ENCODE measurements around the gene BBOF1. TPM values are rescaled to one million over a fixed set of nuclear protein-coding genes. Genes with fewer than 3 reads are reported as not detected.

BBOF1 gene
- total RNA-seq (2022; extraction: Qiagen RNA extraction) = 2.0 to 4.7 TPM (median 3.4 TPM) in 5 replicates

DNA sequence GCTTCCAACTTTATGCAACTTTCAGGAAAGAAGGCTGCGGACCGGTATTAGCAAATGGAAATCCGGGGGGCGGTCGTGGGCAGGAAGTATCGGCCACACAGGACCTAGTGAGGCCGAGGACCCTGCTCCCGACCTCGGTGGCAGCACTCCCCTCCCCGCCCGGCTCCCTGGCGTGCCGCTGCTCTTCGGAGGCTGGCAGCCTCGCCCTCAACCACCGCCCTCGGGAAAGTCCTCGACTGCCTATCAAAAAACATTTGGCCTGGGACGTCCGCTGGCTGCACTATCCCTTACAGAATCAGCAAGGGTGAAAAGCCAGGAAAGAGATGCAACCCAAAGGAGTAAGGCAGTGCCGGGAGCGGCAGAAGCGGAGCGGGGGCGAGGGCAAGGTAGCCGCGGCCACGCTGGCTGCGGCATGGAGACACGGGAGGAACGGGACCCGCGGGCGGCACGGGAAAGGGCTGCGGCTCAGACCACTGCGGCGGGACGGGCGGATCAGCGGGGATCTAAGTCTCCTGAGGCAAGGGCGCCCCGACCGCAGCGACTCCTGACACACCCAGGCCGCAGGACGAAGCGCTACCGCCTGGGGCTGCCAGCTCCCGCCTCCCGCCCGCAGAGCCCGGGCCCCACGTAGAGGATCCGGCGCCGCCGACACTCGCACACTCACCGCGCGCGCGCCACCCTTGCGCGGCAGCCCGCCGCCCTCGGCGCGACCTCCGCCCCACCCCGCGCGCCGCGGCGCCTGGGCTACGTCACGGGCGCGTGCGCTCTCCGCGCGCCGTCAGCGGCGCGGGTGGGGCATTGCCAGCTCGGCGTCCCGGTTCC, at the start of gene BBOF1, which contains the start of gene ENTPD5:
Gene BBOF1, plus strand, starts transcription at position 764 of the 822 bp plus-strand sequence. CDS start 130 bp downstream, outside the sequence.
Gene ENTPD5, minus strand, starts transcription at position 703 of the 822 bp plus-strand sequence. CDS start 31,186 bp downstream, outside the sequence.

GRCh38 chr14:74084277-74085046, 65.3 kb downstream of the BBOF1 start, which contains the start of the genes ALDH6A1 and LIN52:
ALDH6A1 (minus strand) TSS chr14:74084453; CDS start chr14:74084394, 59 bp downstream.
LIN52 (plus strand) TSS chr14:74084956; CDS start chr14:74084975, 19 bp downstream.

Other genes with a start within 250 kb of the BBOF1 start
- 7.1 to 10.6 TPM (median 8.4 TPM) in 5 replicates for gene PTGR2, start 167.5 kb upstream of the BBOF1 start, total RNA-seq (2022; extraction: Qiagen RNA extraction)
- 45.3 to 56.5 TPM (median 46.0 TPM) in 5 replicates for gene ZNF410, start 132.5 kb upstream of the BBOF1 start, total RNA-seq (2022; extraction: Qiagen RNA extraction)
- 1.5 to 1.8 TPM (median 1.7 TPM) in 5 replicates for gene FAM161B, start 69.3 kb upstream of the BBOF1 start, total RNA-seq (2022; extraction: Qiagen RNA extraction)
- gene COQ6, start 69.0 kb upstream of the BBOF1 start, total RNA-seq (2022; extraction: Qiagen RNA extraction) = 24.4 to 29.6 TPM (median 28.1 TPM) in 5 replicates
- gene ENTPD5, start 61 bp upstream of the BBOF1 start, total RNA-seq (2022; extraction: Qiagen RNA extraction) = 5.7 to 7.3 TPM (median 6.7 TPM) in 5 replicates
- gene ALDH6A1, start 65.1 kb downstream of the BBOF1 start, total RNA-seq (2022; extraction: Qiagen RNA extraction) = 2.4 to 3.1 TPM (median 2.5 TPM) in 5 replicates
- gene LIN52, start 65.6 kb downstream of the BBOF1 start, total RNA-seq (2022; extraction: Qiagen RNA extraction) = 3.8 to 7.0 TPM (median 4.4 TPM) in 5 replicates
- gene VSX2, start 220.1 kb downstream of the BBOF1 start, total RNA-seq (2022; extraction: Qiagen RNA extraction) = not detected in 5 replicates

Measured in A549 treated with Hydrocortisone at 1 μM for 4 hours (cell line).